HUES6 (cell line): ENCODE data around the gene CRYGD.
"Not testable (repeated sequence)": the region's sequence is repeated elsewhere in the genome, so short reads cannot be mapped to it uniquely, and the experiment has no call there.

Experiments
- H3K27ac ChIP-seq: 2 replicates; pipeline ENCODE4 v1.7.0; 2013; ENCODE audit warnings: low read depth, mild to moderate bottlenecking, low read length, inconsistent platforms
- H3K27me3 ChIP-seq: 2 replicates; pipeline ENCODE4 v1.6.1; 2013; ENCODE audit warnings: low read length; ENCODE audit not compliant: control insufficient read depth, insufficient read depth
- H3K36me3 ChIP-seq: 2 replicates; pipeline ENCODE4 v1.6.1; 2013; ENCODE audit warnings: low read length; ENCODE audit not compliant: control insufficient read depth, insufficient read depth
- H3K4me1 ChIP-seq: 2 replicates; pipeline ENCODE4 v1.6.1; 2013; ENCODE audit warnings: low read length; ENCODE audit not compliant: control insufficient read depth, insufficient read depth
- H3K4me3 ChIP-seq: 2 replicates; pipeline ENCODE4 v1.5.1; 2013; ENCODE audit warnings: low read depth, low read length
- H3K9ac ChIP-seq: one replicate; pipeline ENCODE4 v1.6.1; 2013; ENCODE audit warnings: mild to moderate bottlenecking, low read length
- H3K9me3 ChIP-seq: 2 replicates; pipeline ENCODE4 v1.6.1; 2013; ENCODE audit warnings: low read depth, low read length; ENCODE audit not compliant: control insufficient read depth, insufficient read depth

CRYGD gene

GRCh38 chr2:208101716-208102631 lies 22.4 kb downstream of the CRYGD start:
- H3K4me3 ChIP-seq: no peak overlapping the region
- H3K9ac ChIP-seq: no peak overlapping the region

GRCh38 chr2:208099682-208100470 lies 24.4 kb downstream of the CRYGD start:
- H3K4me3 ChIP-seq: no peak overlapping the region
- no peak overlapping the region for H3K9ac ChIP-seq

More at GRCh38 chr2:208101716-208102631, 22.4 kb downstream of the CRYGD start:
- no peaks in the 10 kb centered on the region for H3K9me3 ChIP-seq
- no peaks in the 10 kb centered on the region for H3K27me3 ChIP-seq
- H3K36me3 ChIP-seq: no peaks in the 10 kb centered on the region
- H3K27ac ChIP-seq: no peak overlapping the region
- H3K4me1 ChIP-seq: 0 out of 2 replicates have a peak, but pooled peaks cover 7% of the 10 kb centered on the region

GRCh38 chr2:208098701-208099100 lies 25.6 kb downstream of the CRYGD start:
- H3K4me3 ChIP-seq, H3K36me3 ChIP-seq, H3K27ac ChIP-seq, H3K9ac ChIP-seq, H3K4me1 ChIP-seq, H3K9me3 ChIP-seq, H3K27me3 ChIP-seq: not testable (repeated sequence)

More at GRCh38 chr2:208099682-208100470, 24.4 kb downstream of the CRYGD start:
- Histone ChIP-seq H3K4me1 (0 out of 2 replicates have a peak, but pooled peaks cover 7% of the 10 kb centered on the region), H3K27me3 (no peaks in the 10 kb centered on the region), H3K27ac (no peak overlapping the region), H3K9me3 (no peaks in the 10 kb centered on the region), H3K36me3 (no peaks in the 10 kb centered on the region)

- no peak overlapping the region for H3K4me3 ChIP-seq
- no peak overlapping the region for H3K27ac ChIP-seq
- 0 out of 2 replicates have a peak, but pooled peaks cover 7% of the 10 kb centered on the region for H3K4me1 ChIP-seq
- H3K9ac ChIP-seq: no peak overlapping the region
- H3K9me3 ChIP-seq: no peaks in the 10 kb centered on the region
- H3K27me3 ChIP-seq: no peaks in the 10 kb centered on the region
- no peaks in the 10 kb centered on the region for H3K36me3 ChIP-seq
These were observed 26.1 kb downstream of the CRYGD start for GRCh38 chr2:208098267-208098666.

- no peaks in the 10 kb centered on the region for H3K36me3 ChIP-seq
- H3K9me3 ChIP-seq: no peaks in the 10 kb centered on the region
- no peaks in the 10 kb centered on the region for H3K27me3 ChIP-seq
- no peak overlapping the region for H3K27ac ChIP-seq
- no peak overlapping the region for H3K9ac ChIP-seq
- H3K4me3 ChIP-seq: no peak overlapping the region
- H3K4me1 ChIP-seq: 0 out of 2 replicates have a peak, but pooled peaks cover 7% of the 10 kb centered on the region
These were observed 26.5 kb downstream of the CRYGD start for GRCh38 chr2:208097801-208098200.

GRCh38 chr2:208097313-208097712 lies 27.0 kb downstream of the CRYGD start:
- no peaks in the 10 kb centered on the region for H3K9me3 ChIP-seq
- no peak overlapping the region for H3K27ac ChIP-seq
- no peak overlapping the region for H3K4me3 ChIP-seq
- H3K36me3 ChIP-seq: no peaks in the 10 kb centered on the region
- 0 out of 2 replicates have a peak, but pooled peaks cover 7% of the 10 kb centered on the region for H3K4me1 ChIP-seq
- H3K9ac ChIP-seq: no peak overlapping the region
- H3K27me3 ChIP-seq: no peaks in the 10 kb centered on the region

- no peak overlapping the region for H3K9ac ChIP-seq
- no peak overlapping the region for H3K4me3 ChIP-seq
- no peaks in the 10 kb centered on the region for H3K27me3 ChIP-seq
- no peak overlapping the region for H3K27ac ChIP-seq
- H3K4me1 ChIP-seq: no peaks in the 10 kb centered on the region
- H3K36me3 ChIP-seq: no peaks in the 10 kb centered on the region
- no peaks in the 10 kb centered on the region for H3K9me3 ChIP-seq
These were observed 28.2 kb downstream of the CRYGD start for GRCh38 chr2:208096080-208096479.

- Histone ChIP-seq H3K27ac (no peak overlapping the region), H3K9me3 (no peaks in the 10 kb centered on the region), H3K4me1 (no peaks in the 10 kb centered on the region), H3K4me3 (no peak overlapping the region), H3K27me3 (no peaks in the 10 kb centered on the region), H3K9ac (no peak overlapping the region), H3K36me3 (no peaks in the 10 kb centered on the region)
These were observed 31.2 kb downstream of the CRYGD start for GRCh38 chr2:208093128-208093527.

GRCh38 chr2:208092093-208092832 lies 32.1 kb downstream of the CRYGD start:
- no peak overlapping the region for H3K4me3 ChIP-seq
- no peaks in the 10 kb centered on the region for H3K4me1 ChIP-seq
- H3K9ac ChIP-seq: no peak overlapping the region
- H3K27ac ChIP-seq: no peak overlapping the region
- no peaks in the 10 kb centered on the region for H3K9me3 ChIP-seq
- no peaks in the 10 kb centered on the region for H3K36me3 ChIP-seq
- no peaks in the 10 kb centered on the region for H3K27me3 ChIP-seq

GRCh38 chr2:208090420-208090819 lies 33.9 kb downstream of the CRYGD start:
- Histone ChIP-seq H3K36me3 (no peaks in the 10 kb centered on the region), H3K9ac (no peak overlapping the region), H3K27me3 (no peaks in the 10 kb centered on the region), H3K9me3 (no peaks in the 10 kb centered on the region), H3K27ac (no peak overlapping the region), H3K4me1 (no peaks in the 10 kb centered on the region), H3K4me3 (no peak overlapping the region)
